K562 (cell line): Measurements from ENCODE around the gene RBFA. TPM values are rescaled to one million over a fixed set of nuclear protein-coding genes. Genes with fewer than 3 reads are reported as not detected.

ENCODE experiments used
- ATAC-seq: fragments of 200-7000 bp; cut with Tn5 transposase; 3 replicates; pipeline ENCODE4 v1.9.1; 2020; ENCODE audit warnings: moderate library complexity
- BruUV-seq: library from RNA; stranded (reverse); fragments of 400-500 nt; replicated peaks from 2 replicates; lab custom pipeline; 2021; lab: Mats Ljungman, UMichigan
- CTCF ChIA-PET: fragments of 300-600 bp; formaldehyde crosslinking; extraction: SDS; loops from one replicate; lab custom pipeline; 2021; ENCODE audit warnings: low intra/inter-chr PET ratio; lab: Yijun Ruan, JAX
- POLR2A ChIA-PET: fragments of 300-600, 350-650 bp; sonication (Branson Sonifier 250); formaldehyde crosslinking; extraction: SDS; loops from one replicate; lab custom pipeline; 2021; ENCODE audit warnings: antibody characterized with exemption, inconsistent platforms; lab: Yijun Ruan, JAX
- DNase-seq, 4 experiments: peaks; one replicate each; pipeline versions ENCODE4 v3.0.0 to v3.0.0-alpha.2; 2011 to 2018; ENCODE audit warnings: low spot score in 3 of 4, mixed read lengths in 3 of 4; ENCODE audit errors: extremely low read depth in 1 of 4
- FAIRE-seq: peaks from 2 replicates; lab custom pipeline; 2011; peaks lifted over from hg19 to GRCh38; lab: Jason Lieb, UNC
- H2AFZ ChIP-seq: 2 replicates; pipeline ENCODE4 v1.6.0; 2011; ENCODE audit warnings: low read depth, low read length, control low read depth, inconsistent platforms
- H3K27ac ChIP-seq: fragments of 200-600 bp; 3 replicates; pipeline ENCODE4 v1.8.0; 2011; ENCODE audit warnings: low read depth, mild to moderate bottlenecking, control low read depth, inconsistent platforms, low read length, moderate library complexity, mixed read lengths; ENCODE audit errors: extremely low read depth
- H3K27me3 ChIP-seq, 2 experiments: fragments of 300-600 bp in 1 of 2; 2 replicates in 1 of 2; 3 replicates in 1 of 2; pipeline versions ENCODE4 v1.6.0 to v1.8.0; 2011; ENCODE audit warnings: inconsistent platforms in 2 of 2, low read length in 2 of 2, mild to moderate bottlenecking in 1 of 2, mixed read lengths in 1 of 2, moderate library complexity in 1 of 2; ENCODE audit not compliant: control insufficient read depth in 2 of 2, insufficient read depth in 2 of 2
- H3K36me3 ChIP-seq: fragments of 300-600 bp; 3 replicates; pipeline ENCODE4 v1.8.0; 2011; ENCODE audit warnings: mild to moderate bottlenecking, low read length, inconsistent platforms; ENCODE audit not compliant: control insufficient read depth, insufficient read depth
- H3K4me1 ChIP-seq, 2 experiments: fragments of 200-600 bp in 1 of 2; replicated peaks in 1 of 2; 2 replicates in 1 of 2; 3 replicates in 1 of 2; pipeline versions ENCODE4 v1.5.1 to v1.8.0; 2011; ENCODE audit warnings: inconsistent platforms in 2 of 2, low read length in 2 of 2, mild to moderate bottlenecking in 1 of 2, mixed read lengths in 1 of 2, moderate library complexity in 1 of 2; ENCODE audit not compliant: control insufficient read depth in 2 of 2, insufficient read depth in 2 of 2
- H3K4me2 ChIP-seq: 2 replicates; pipeline ENCODE4 v1.6.1; 2011; ENCODE audit warnings: low read length, control low read depth, inconsistent platforms, mixed read lengths; ENCODE audit not compliant: insufficient read depth
- H3K4me3 ChIP-seq: fragments of 200-600 bp; sonication (generic), shearing (Covaris generic); 2 replicates; pipeline ENCODE4 v1.5.1; 2016; ENCODE audit warnings: control low read depth, inconsistent platforms
- H3K79me2 ChIP-seq: fragments of 200-600 bp; 3 replicates; pipeline ENCODE4 v1.8.0; 2011; ENCODE audit warnings: low read length, inconsistent platforms; ENCODE audit not compliant: control insufficient read depth, insufficient read depth
- H3K9ac ChIP-seq, 2 experiments: 2 replicates each; pipeline versions ENCODE4 v1.6.0 to v1.6.1; 2011; ENCODE audit warnings: low read depth in 2 of 2, low read length in 2 of 2, control low read depth in 1 of 2, inconsistent platforms in 1 of 2, mild to moderate bottlenecking in 1 of 2, mixed read lengths in 1 of 2; ENCODE audit not compliant: insufficient read depth in 1 of 2
- H3K9me1 ChIP-seq: one replicate; pipeline ENCODE4 v1.6.0; 2011; ENCODE audit warnings: inconsistent platforms, mild to moderate bottlenecking, low read length, moderate library complexity; ENCODE audit not compliant: control insufficient read depth, insufficient read depth
- H3K9me3 ChIP-seq: replicated peaks from 2 replicates; pipeline ENCODE4 v1.5.1; 2011; ENCODE audit warnings: low read depth, low read length, inconsistent platforms; ENCODE audit not compliant: control insufficient read depth, insufficient read depth
- H4K20me1 ChIP-seq: replicated peaks from 2 replicates; pipeline ENCODE4 v1.6.1; 2011; ENCODE audit warnings: low read length, inconsistent platforms, mixed read lengths; ENCODE audit not compliant: control insufficient read depth, insufficient read depth
- CEBPG ChIP-seq, 3 experiments: fragments of 200-800 bp in 1 of 3; sonication (Bioruptor generic) in 1 of 3; sonication (generic) in 1 of 3; formaldehyde crosslinking in 1 of 3; IDR thresholded peaks in 2 of 3; conservative IDR thresholded peaks in 1 of 3; 2 replicates each; pipeline versions ENCODE4 v1.6.1 to v1.8.0; 2016 to 2022; ENCODE audit warnings: missing compliant biosample characterization in 2 of 3, missing genetic modification characterization in 2 of 3, mild to moderate bottlenecking in 1 of 3, missing genetic modification reagents in 1 of 3
- CTCF ChIP-seq, 3 experiments: IDR thresholded peaks in 2 of 3; conservative IDR thresholded peaks in 1 of 3; 2 replicates each; pipeline ENCODE4 v1.5.1; 2011 to 2012; ENCODE audit warnings: low read length in 3 of 3, mild to moderate bottlenecking in 3 of 3, control low read depth in 2 of 3, improper control_type of control experiment in 1 of 3, inconsistent platforms in 1 of 3, low read depth in 1 of 3, mixed read lengths in 1 of 3, moderate library complexity in 1 of 3; ENCODE audit not compliant: insufficient read depth in 2 of 3
- CTCFL ChIP-seq: IDR thresholded peaks from 2 replicates; pipeline ENCODE4 v1.6.1; 2011; ENCODE audit warnings: borderline replicate concordance, low read depth, mild to moderate bottlenecking, moderate library complexity, low read length; ENCODE audit not compliant: insufficient read depth, poor library complexity, severe bottlenecking
- HDGF ChIP-seq: fragments of 450-650 bp; IDR thresholded peaks from 2 replicates; pipeline ENCODE4 v1.6.1; 2016
- RAD21 ChIP-seq, 2 experiments: fragments of 250-450 bp in 1 of 2; fragments of 450-650 bp in 1 of 2; sonication (Bioruptor Pico) in 1 of 2; formaldehyde crosslinking in 1 of 2; IDR thresholded peaks in 1 of 2; conservative IDR thresholded peaks in 1 of 2; 2 replicates each; pipeline versions ENCODE4 v1.4.0 to v1.8.0; 2020 to 2022; ENCODE audit warnings: mild to moderate bottlenecking in 2 of 2, moderate library complexity in 1 of 2
- REST ChIP-seq, 2 experiments: fragments of 450-650 bp; formaldehyde crosslinking in 1 of 2; IDR thresholded peaks; 2 replicates each; pipeline versions ENCODE4 v1.4.0 to v1.6.1; 2014 to 2020; ENCODE audit warnings: mild to moderate bottlenecking in 2 of 2, borderline replicate concordance in 1 of 2, low read depth in 1 of 2
- SP1 ChIP-seq: sonication (generic); formaldehyde crosslinking; IDR thresholded peaks from 2 replicates; pipeline ENCODE4 v1.8.1; 2022; ENCODE audit warnings: mild to moderate bottlenecking, missing genetic modification reagents
- ZNF316 ChIP-seq: fragments of 450-650 bp; IDR thresholded peaks from 2 replicates; pipeline ENCODE4 v1.6.1; 2016
- WGBS: fragments of 100-300 bp; shearing (Covaris generic); methylation state at CpG from one replicate; pipeline ENCODE4 v1.1.6; 2016; ENCODE audit warnings: low coverage, mixed read lengths; ENCODE audit not compliant: insufficient coverage; ENCODE audit errors: missing lambda C conversion rate; 5-methylcytosine and 5-hydroxymethylcytosine counted together
- in situ Hi-C: fragments of 300-500 bp; cut with MboI; formaldehyde crosslinking; loops from 4 replicates; pipeline ENCODE4 v1.15.0; 2018; ENCODE audit warnings: inconsistent platforms, mixed read lengths
- intact Hi-C: fragments of 100-400 bp; cut with micrococcal nuclease; formaldehyde crosslinking; loops from 2 replicates; pipeline ENCODE4 v1.14.2; 2022
- polyA plus RNA-seq, 8 experiments: library from polyadenylated mRNA; depleted of rRNA in 4 of 8; stranded (reverse) in 5 of 8; unstranded in 3 of 8; fragments of >200 nt; fragmentation: Nextera tagmentation in 2 of 8; fragmentation: Illumina TruSeq in 1 of 8; extraction: Ambion mirVana in 2 of 8; extraction: Trizol in 1 of 8; gene quantifications; 2 replicates each; pipeline versions ENCODE4 v1.2.1 to v1.2.3, GENCODE V29; 2011 to 2014; ENCODE audit warnings: inconsistent platforms in 1 of 8, missing spikeins in 1 of 8
- total RNA-seq, 7 experiments: library from RNA; depleted of rRNA in 6 of 7; stranded (reverse); fragments of >200 nt in 6 of 7; fragmentation: Illumina TruSeq in 2 of 7; extraction: Trizol in 2 of 7; gene quantifications; 2 replicates each; pipeline versions ENCODE4 v1.2.1 to v1.2.3, GENCODE V29; 2011 to 2021; ENCODE audit warnings: low replicate concordance in 1 of 7

RBFA gene
- total and polyA plus RNA-seq, 9 of the 15 experiments (the other 6 are each of a cell fraction or from before 2014, with no cell fraction given), result 3.4 to 41.9 (median 25.8) TPM

GRCh38 chr18:80023173-80023572, 11.1 kb upstream of the RBFA start:
- peak in 3 of 4 experiments; percentile 27 to 53 (median 30) for DNase-seq
- Histone ChIP-seq H3K4me1 (no peaks in the 10 kb centered on the region), H4K20me1 (no peaks in the 10 kb centered on the region), H3K9ac (no peak overlapping the region), H3K27ac (no peak overlapping the region), H3K4me3 (no peak overlapping the region), H3K9me1 (no peaks in the 10 kb centered on the region), H3K9me3 (peaks cover 15% of the 10 kb centered on the region), H3K4me2 (no peak overlapping the region), H3K36me3 (no peaks in the 10 kb centered on the region), H3K27me3 (no peaks in the 10 kb centered on the region), H2AFZ (no peak overlapping the region), H3K79me2 (no peaks in the 10 kb centered on the region)
- WGBS, result 70% methylated on average over 4 of the region's 4 CpGs
- intact Hi-C loops (no loop called here), in situ Hi-C loops (no loop called here)
- POLR2A ChIA-PET, result no interaction called here
- ATAC-seq, result no peak
- CTCF ChIA-PET, result interaction anchor here (0.9 to 1.5 kb wide), 2 partner anchors 131 to 235 kb away, joined by 3 to 4 read pairs; no protein-coding TSS in a partner anchor
- no TSS peak for BruUV-seq
- no peak for FAIRE-seq
- no peak for TF ChIP-seq HDGF
- peak in 1 of 2 experiments; percentile 42; a peak in 1 of 4 replicates for TF ChIP-seq RAD21 (CRISPR knock-in tag; conservative IDR thresholded peaks at IDR 0.05 in 1 of 2, IDR thresholded peaks at IDR 0.05 in 1 of 2)
- TF ChIP-seq SP1, result no peak
- peak; percentile 3 for TF ChIP-seq CTCFL
- peak; percentile 29 to 51 (median 46); a peak in 4 of 6 replicates for TF ChIP-seq CTCF (IDR thresholded peaks at IDR 0.05 in 2 of 3, conservative IDR thresholded peaks at IDR 0.05 in 1 of 3; ENCODE audit: insufficient read depth in 2 of 3, low read depth in 1 of 3, low read length in 3 of 3)
- no peak for TF ChIP-seq CEBPG (CRISPR knock-in tag; IDR thresholded peaks at IDR 0.05)
- TF ChIP-seq CEBPG (tag; conservative IDR thresholded peaks at IDR 0.05 in 1 of 2, IDR thresholded peaks at IDR 0.05 in 1 of 2), result no peak
- TF ChIP-seq ZNF316, result no peak
- no peak for TF ChIP-seq REST (IDR thresholded peaks at IDR 0.05; ENCODE audit: borderline replicate concordance)
- TF ChIP-seq REST (CRISPR knock-in tag; IDR thresholded peaks at IDR 0.05; ENCODE audit: low read depth), result no peak
